Caco-2 (cell line): ENCODE measurements around the gene PDLIM4. TPM values are rescaled to one million over a fixed set of nuclear protein-coding genes. Genes with fewer than 3 reads are reported as not detected.

Experiments
- BruUV-seq: library from RNA; stranded (reverse); fragments of 400-500 nt; replicated peaks from 2 replicates; lab custom pipeline; 2021; lab: Mats Ljungman, UMichigan
- CTCF ChIA-PET: fragments of 300-600 bp; sonication (Branson Sonifier 250); formaldehyde crosslinking; loops from one replicate; lab custom pipeline; 2022; ENCODE audit warnings: antibody characterized with exemption; lab: Charles Lee
- POLR2A ChIA-PET: fragments of 300-600 bp; sonication (Branson Sonifier 250); formaldehyde crosslinking; loops from one replicate; lab custom pipeline; 2022; ENCODE audit warnings: antibody characterized with exemption; lab: Charles Lee
- DNase-seq, 2 experiments: peaks; one replicate each; pipeline versions ENCODE4 v3.0.0 to v3.0.0-alpha.2; 2020 to 2022
- H3K27me3 ChIP-seq: replicated peaks from 2 replicates; pipeline ENCODE4 v1.6.0; 2011; ENCODE audit warnings: low read length; ENCODE audit not compliant: control insufficient read depth, insufficient read depth
- H3K36me3 ChIP-seq: 2 replicates; pipeline ENCODE4 v1.5.1; 2011; ENCODE audit warnings: low read length; ENCODE audit not compliant: control insufficient read depth, insufficient read depth
- H3K4me1 ChIP-seq: fragments of 250-450 bp; sonication (Bioruptor Pico); 2 replicates; pipeline ENCODE4 v1.5.1; 2020; ENCODE audit warnings: mild to moderate bottlenecking
- H3K4me3 ChIP-seq: 2 replicates; pipeline ENCODE4 v1.5.1; 2011; ENCODE audit warnings: low read depth, mild to moderate bottlenecking, control low read depth, low read length
- H3K9me3 ChIP-seq: fragments of 250-450 bp; sonication (Bioruptor Pico); 2 replicates; pipeline ENCODE4 v1.5.1; 2020; ENCODE audit warnings: mild to moderate bottlenecking, moderate library complexity
- H3K27ac Mint-ChIP-seq: one replicate; pipeline ENCODE4 v1.8.0; 2022; ENCODE audit warnings: mixed read lengths; ENCODE audit not compliant: unreplicated experiment
- H3K27me3 Mint-ChIP-seq: one replicate; pipeline ENCODE4 v1.8.0; 2022; ENCODE audit warnings: mixed read lengths; ENCODE audit not compliant: insufficient read depth, unreplicated experiment
- H3K36me3 Mint-ChIP-seq: one replicate; pipeline ENCODE4 v1.8.0; 2022; ENCODE audit warnings: mild to moderate bottlenecking, mixed read lengths; ENCODE audit not compliant: insufficient read depth, unreplicated experiment
- H3K4me1 Mint-ChIP-seq: one replicate; pipeline ENCODE4 v1.8.0; 2022; ENCODE audit warnings: low read depth, mixed read lengths; ENCODE audit not compliant: unreplicated experiment
- H3K4me3 Mint-ChIP-seq: one replicate; pipeline ENCODE4 v1.8.0; 2022; ENCODE audit warnings: mild to moderate bottlenecking, moderate library complexity, mixed read lengths; ENCODE audit not compliant: unreplicated experiment
- H3K9me3 Mint-ChIP-seq: one replicate; pipeline ENCODE4 v1.8.0; 2022; ENCODE audit warnings: mixed read lengths; ENCODE audit not compliant: unreplicated experiment
- CTCF ChIP-seq, 2 experiments: fragments of 200-600 bp in 1 of 2; IDR thresholded peaks; 1 replicate in 1 of 2; 2 replicates in 1 of 2; pipeline versions ENCODE4 v1.5.1 to v1.8.0; 2011 to 2022; ENCODE audit warnings: antibody characterized with exemption in 1 of 2, control low read depth in 1 of 2, inconsistent platforms in 1 of 2, low read depth in 1 of 2, low read length in 1 of 2, mild to moderate bottlenecking in 1 of 2, moderate library complexity in 1 of 2; ENCODE audit not compliant: insufficient read depth in 1 of 2, severe bottlenecking in 1 of 2, unreplicated experiment in 1 of 2
- intact Hi-C: fragments of 100-400 bp; cut with micrococcal nuclease; formaldehyde crosslinking; loops from one replicate; pipeline ENCODE4 v1.10.0; 2022; ENCODE audit not compliant: unreplicated experiment
- total RNA-seq: library from RNA; stranded (reverse); gene quantifications from 2 replicates; pipeline ENCODE4 v1.2.3, GENCODE V29; 2022

The PDLIM4 gene
- total RNA-seq, 1 experiment from 2014 or later, result not detected

GRCh38 chr5:132313366-132313765 is 55.9 kb downstream of the PDLIM4 start:
- intact Hi-C loops, result no loop called here
- Histone ChIP-seq H3K9me3 (no peaks in the 10 kb centered on the region), H3K4me3 (no peak overlapping the region), H3K27me3 (no peaks in the 10 kb centered on the region), H3K36me3 (no peaks in the 10 kb centered on the region), H3K4me1 (peaks cover 18% of the 10 kb centered on the region)
- POLR2A ChIA-PET, result no interaction called here
- Mint-ChIP-seq H3K4me1 (peaks cover 11% of the 10 kb centered on the region), H3K9me3 (no peaks in the 10 kb centered on the region), H3K27me3 (no peaks in the 10 kb centered on the region), H3K27ac (no peak overlapping the region), H3K4me3 (no peak overlapping the region), H3K36me3 (no peaks in the 10 kb centered on the region)
- no peak for DNase-seq
- BruUV-seq, result no TSS peak
- TF ChIP-seq CTCF (IDR thresholded peaks at IDR 0.05; ENCODE audit: insufficient read depth in 1 of 2, low read depth in 1 of 2, low read length in 1 of 2, severe bottlenecking in 1 of 2, unreplicated experiment in 1 of 2), result no peak
- CTCF ChIA-PET, result no interaction called here

GRCh38 chr5:132313961-132314432 is 56.5 kb downstream of the PDLIM4 start:
- peaks cover 13% of the 10 kb centered on the region for H3K4me1 ChIP-seq
- no peak for DNase-seq
- intact Hi-C loops, result no loop called here
- no peaks in the 10 kb centered on the region for H3K36me3 ChIP-seq
- no peak overlapping the region for H3K27ac Mint-ChIP-seq
- no peaks in the 10 kb centered on the region for H3K27me3 ChIP-seq
- H3K9me3 Mint-ChIP-seq, result no peaks in the 10 kb centered on the region
- ChIA-PET CTCF (no interaction called here), POLR2A (interaction anchor here (0.6 kb wide), 1 partner anchor 87 kb away, joined by 4 read pairs; no protein-coding TSS in a partner anchor)
- H3K4me3 Mint-ChIP-seq, result no peak overlapping the region
- BruUV-seq, result no TSS peak
- H3K4me1 Mint-ChIP-seq, result peaks cover 11% of the 10 kb centered on the region
- H3K4me3 ChIP-seq, result no peak overlapping the region
- H3K9me3 ChIP-seq, result no peaks in the 10 kb centered on the region
- no peaks in the 10 kb centered on the region for H3K36me3 Mint-ChIP-seq
- no peaks in the 10 kb centered on the region for H3K27me3 Mint-ChIP-seq
- TF ChIP-seq CTCF (IDR thresholded peaks at IDR 0.05; ENCODE audit: insufficient read depth in 1 of 2, low read depth in 1 of 2, low read length in 1 of 2, severe bottlenecking in 1 of 2, unreplicated experiment in 1 of 2), result no peak

- H3K4me3 Mint-ChIP-seq, result no peak overlapping the region
- Histone ChIP-seq H3K27me3 (no peaks in the 10 kb centered on the region), H3K4me1 (no peaks in the 10 kb centered on the region; the same call in 1 of the 2 replicates), H3K36me3 (no peaks in the 10 kb centered on the region), H3K4me3 (no peak overlapping the region), H3K9me3 (no peaks in the 10 kb centered on the region)
- no peak for DNase-seq
- ChIA-PET CTCF (interaction anchor here (0.9 to 1.0 kb wide), 2 partner anchors 37 to 78 kb away, joined by 4 to 7 read pairs; no protein-coding TSS in a partner anchor), POLR2A (no interaction called here)
- no peaks in the 10 kb centered on the region for H3K36me3 Mint-ChIP-seq
- intact Hi-C loops, result loop anchor here (1.0 kb wide), 3 partner anchors 43 to 135 kb away; no protein-coding TSS in a partner anchor
- H3K9me3 Mint-ChIP-seq, result no peaks in the 10 kb centered on the region
- no TSS peak for BruUV-seq
- H3K27me3 Mint-ChIP-seq, result no peaks in the 10 kb centered on the region
- peak in 1 of 2 experiments; percentile 42 for TF ChIP-seq CTCF (IDR thresholded peaks at IDR 0.05; ENCODE audit: insufficient read depth in 1 of 2, low read depth in 1 of 2, low read length in 1 of 2, severe bottlenecking in 1 of 2, unreplicated experiment in 1 of 2)
- peaks cover 6% of the 10 kb centered on the region for H3K4me1 Mint-ChIP-seq
- H3K27ac Mint-ChIP-seq, result no peak overlapping the region
Measured at GRCh38 chr5:132315529-132316067, 58.1 kb downstream of the PDLIM4 start.
